ENCODE data around the gene DNAJC30. TPM values are rescaled to one million over a fixed set of nuclear protein-coding genes. Genes with fewer than 3 reads are reported as not detected.

DNAJC30 gene
- total and polyA plus RNA-seq, 2 of the 8 experiments (the other 6 are each of a cell fraction or from before 2014, with no cell fraction given) = 6.1 to 6.3 TPM

GRCh38 chr7:73671322-73671661 lies 12.0 kb downstream of the DNAJC30 start:
- Histone ChIP-seq H3K9me3 (ENCODE audit: insufficient read depth in 2 of 2, low read depth in 1 of 2, low read length in 1 of 2) (no peaks in the 10 kb centered on the region), H3K4ac (replicated peaks; ENCODE audit: insufficient read length, low read depth, low read length) (no peak overlapping the region), H4K8ac (ENCODE audit: extremely low read depth, insufficient read depth, low read length) (no peak overlapping the region), H4K20me1 (replicated peaks in 1 of 2; ENCODE audit: control insufficient read depth in 1 of 2, insufficient read depth in 2 of 2, low read length in 2 of 2) (no peaks in the 10 kb centered on the region), H3K56ac (replicated peaks; ENCODE audit: insufficient read length, low read depth, low read length) (no peak overlapping the region), H2BK20ac (ENCODE audit: low read length) (no peak overlapping the region), H2AFZ (ENCODE audit: low read length) (no peak overlapping the region), H3K4me2 (ENCODE audit: insufficient read depth in 1 of 2, low read depth in 2 of 2, low read length in 2 of 2) (peak overlapping the region; percentile 37 to 55; a peak in 1 of 4 replicates), H3K79me2 (ENCODE audit: control insufficient read depth in 1 of 2, insufficient read depth in 2 of 2, low read length in 2 of 2) (no peaks in the 10 kb centered on the region), H3K18ac (ENCODE audit: extremely low read depth, low read length) (no peak overlapping the region), H3K4me3 (ENCODE audit: extremely low read depth in 1 of 4, insufficient read depth in 2 of 4, low read depth in 3 of 4, low read length in 4 of 4) (peak overlapping the region in 1 of 4 experiments; percentile 47; a peak in 2 of 8 replicates), H3K4me1 (replicated peaks in 1 of 4; ENCODE audit: control insufficient read depth in 3 of 4, insufficient read depth in 4 of 4, low read length in 3 of 4) (peaks cover 0 to 20% (median 8%) of the 10 kb centered on the region in 4 experiments; a peak in 6 of 7 replicates), H3K27ac (ENCODE audit: low read depth, low read length) (no peak overlapping the region), H3K9ac (replicated peaks in 1 of 4; ENCODE audit: extremely low read depth in 1 of 4, low read depth in 3 of 4, low read length in 3 of 4) (no peak overlapping the region), H4K5ac (ENCODE audit: insufficient read length, low read depth, low read length) (no peak overlapping the region), H3K79me1 (ENCODE audit: low read depth, low read length) (0 out of 2 replicates have a peak, but pooled peaks cover 3% of the 10 kb centered on the region), H2BK12ac (ENCODE audit: low read depth, low read length) (no peak overlapping the region), H3K27me3 (replicated peaks in 1 of 4; ENCODE audit: control insufficient read depth in 3 of 4, extremely low read depth in 1 of 4, insufficient read depth in 3 of 4, low read length in 3 of 4) (no peaks in the 10 kb centered on the region; a peak in 2 of 7 replicates), H2BK15ac (ENCODE audit: low read length) (no peak overlapping the region), H4K91ac (replicated peaks; ENCODE audit: insufficient read length, low read length) (no peak overlapping the region), H3K23me2 (ENCODE audit: low read depth, low read length) (peaks cover 5% of the 10 kb centered on the region; the same call in 1 of the 2 replicates), H2BK120ac (replicated peaks; ENCODE audit: low read depth, low read length) (no peak overlapping the region), H3K14ac (ENCODE audit: insufficient read length) (no peak overlapping the region), H2BK5ac (ENCODE audit: low read depth, low read length) (no peak overlapping the region), H2AK5ac (ENCODE audit: low read depth, low read length) (no peak overlapping the region), H3K23ac (ENCODE audit: insufficient read length) (no peak overlapping the region), H3K36me3 (ENCODE audit: control insufficient read depth in 2 of 4, insufficient read depth in 4 of 4, low read length in 3 of 4) (no peaks in the 10 kb centered on the region)
- ChIA-PET CTCF (ENCODE audit: partially characterized antibody) (interaction anchor here (0.7 to 9.1 kb wide), 13 partner anchors 20 to 66 kb away, joined by 3 to 72 read pairs (median 3); no protein-coding TSS in a partner anchor), POLR2A (ENCODE audit: partially characterized antibody) (interaction anchor here (1.0 to 1.6 kb wide), 6 partner anchors 12 to 47 kb away, joined by 3 to 5 read pairs (median 4); partner anchors contain the start of genes BUD23, DNAJC30 and MLXIPL)
- DNase-seq (ENCODE audit: low read depth in 1 of 2, low spot score in 2 of 2) (no peak), FAIRE-seq (no peak)
- TF ChIP-seq SAP30 (IDR thresholded peaks at IDR 0.05; ENCODE audit: insufficient read depth, insufficient replicate concordance, low read length) (no peak), GTF2F1 (IDR thresholded peaks at IDR 0.05; ENCODE audit: borderline replicate concordance, low read depth, low read length) (no peak), KDM1A (IDR thresholded peaks at IDR 0.05; ENCODE audit: borderline replicate concordance, low read length) (0 out of 2 replicates have a peak, but pooled peaks have one; percentile 11), SP1 (IDR thresholded peaks at IDR 0.05; ENCODE audit: low read depth, low read length) (no peak), POU5F1 (IDR thresholded peaks at IDR 0.05; ENCODE audit: low read depth, low read length) (no peak), RXRA (IDR thresholded peaks at IDR 0.05; ENCODE audit: insufficient read depth, low read depth, low read length) (no peak)
- WGBS, 2 experiments (ENCODE audit: extremely low coverage in 1 of 2, insufficient coverage in 1 of 2, insufficient read length in 1 of 2, insufficient replicate concordance in 2 of 2, low coverage in 1 of 2, low lambda C conversion rate in 2 of 2, missing lambda C conversion rate in 1 of 2) = 67% methylated on average over 1 of the region's 12 CpGs; no CpG with 5 or more reads in 1 of the 2 experiments
